SKM-1 treated with dmso at 0.1 percent for 144 hours (cell line): ENCODE data around the gene OLIG1.

Source experiments
- DNase-seq: peaks from one replicate; lab custom pipeline; 2025; ENCODE audit not compliant: unreplicated experiment; lab: John Stamatoyannopoulos, UW

Gene OLIG1, protein sequence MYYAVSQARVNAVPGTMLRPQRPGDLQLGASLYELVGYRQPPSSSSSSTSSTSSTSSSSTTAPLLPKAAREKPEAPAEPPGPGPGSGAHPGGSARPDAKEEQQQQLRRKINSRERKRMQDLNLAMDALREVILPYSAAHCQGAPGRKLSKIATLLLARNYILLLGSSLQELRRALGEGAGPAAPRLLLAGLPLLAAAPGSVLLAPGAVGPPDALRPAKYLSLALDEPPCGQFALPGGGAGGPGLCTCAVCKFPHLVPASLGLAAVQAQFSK

GRCh38 chr21:33069994-33070743 is at the start of gene OLIG1:
Gene OLIG1, plus strand, starts transcription at chr21:33070141. Its CDS starts 106 bp downstream, at chr21:33070247.
- DNase-seq = peak; percentile 76

DNA sequence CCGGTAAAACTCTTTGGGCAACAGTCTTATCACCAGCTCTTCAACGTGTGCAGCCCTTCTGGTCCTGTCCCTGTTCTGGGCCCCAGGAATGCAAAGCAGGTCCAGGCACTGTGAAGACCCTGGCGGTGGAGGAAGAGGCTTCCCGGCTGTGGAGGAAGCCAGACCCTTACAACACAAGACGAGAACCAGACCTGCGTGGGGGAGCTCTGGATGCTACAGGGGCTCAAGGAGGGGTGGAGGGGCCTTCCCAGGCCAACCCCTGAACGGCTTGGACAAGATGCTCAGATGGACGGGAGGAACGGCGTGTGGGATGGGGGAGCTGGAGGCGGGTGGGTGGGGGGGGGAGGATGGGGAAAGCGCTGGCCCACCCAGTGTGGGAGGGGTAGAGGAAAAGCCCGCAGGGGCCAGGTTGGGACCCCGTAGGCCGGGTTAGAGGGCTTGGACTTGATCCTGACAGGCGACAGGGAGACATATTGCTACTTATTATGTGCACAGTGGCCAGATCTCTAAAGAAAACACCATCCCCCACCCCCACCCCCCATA is 49.3 kb upstream of the OLIG1 start:
- no peak for DNase-seq

DNA sequence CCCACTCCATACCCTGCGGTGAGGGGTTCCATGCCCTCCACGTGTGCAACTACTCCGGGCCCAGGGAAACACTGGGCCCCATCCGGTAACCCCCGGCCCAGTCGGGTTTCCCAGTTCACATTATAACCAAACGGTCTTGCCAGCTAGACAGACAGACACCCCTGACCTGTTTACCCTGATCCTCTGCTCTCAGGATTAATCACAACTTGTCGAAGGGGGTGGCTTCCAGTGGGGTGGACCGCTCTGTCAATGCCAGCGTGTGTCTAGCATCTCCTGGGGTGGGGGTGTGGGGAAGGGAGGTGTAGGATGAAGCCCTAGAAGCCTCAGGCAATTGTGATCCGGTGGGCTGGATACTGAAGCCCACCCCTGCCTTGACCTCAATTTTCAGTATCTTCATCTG is 48.8 kb upstream of the OLIG1 start:
- DNase-seq = no peak

- no peak for DNase-seq
Measured at GRCh38 chr21:33021667-33022066, 48.3 kb upstream of the OLIG1 start.

DNA sequence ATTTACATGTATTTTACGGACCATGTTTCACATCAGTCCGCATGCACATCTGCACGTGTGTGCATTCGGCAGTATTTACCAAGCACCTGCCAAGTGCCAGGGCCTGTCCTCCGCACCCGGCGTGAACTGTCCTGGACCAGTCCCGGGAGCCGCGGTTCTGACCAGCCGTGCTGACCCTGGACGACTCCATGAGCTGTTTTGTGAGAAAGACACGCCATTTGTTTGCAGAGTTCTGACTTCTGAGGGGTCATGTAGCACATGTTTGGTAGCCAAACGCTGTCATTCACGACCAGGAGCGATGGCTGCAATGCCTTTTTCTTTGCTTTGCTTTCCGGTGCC is 47.5 kb upstream of the OLIG1 start:
- no peak for DNase-seq

- DNase-seq = no peak
Measured at GRCh38 chr21:33022828-33023573, 46.9 kb upstream of the OLIG1 start.

DNA sequence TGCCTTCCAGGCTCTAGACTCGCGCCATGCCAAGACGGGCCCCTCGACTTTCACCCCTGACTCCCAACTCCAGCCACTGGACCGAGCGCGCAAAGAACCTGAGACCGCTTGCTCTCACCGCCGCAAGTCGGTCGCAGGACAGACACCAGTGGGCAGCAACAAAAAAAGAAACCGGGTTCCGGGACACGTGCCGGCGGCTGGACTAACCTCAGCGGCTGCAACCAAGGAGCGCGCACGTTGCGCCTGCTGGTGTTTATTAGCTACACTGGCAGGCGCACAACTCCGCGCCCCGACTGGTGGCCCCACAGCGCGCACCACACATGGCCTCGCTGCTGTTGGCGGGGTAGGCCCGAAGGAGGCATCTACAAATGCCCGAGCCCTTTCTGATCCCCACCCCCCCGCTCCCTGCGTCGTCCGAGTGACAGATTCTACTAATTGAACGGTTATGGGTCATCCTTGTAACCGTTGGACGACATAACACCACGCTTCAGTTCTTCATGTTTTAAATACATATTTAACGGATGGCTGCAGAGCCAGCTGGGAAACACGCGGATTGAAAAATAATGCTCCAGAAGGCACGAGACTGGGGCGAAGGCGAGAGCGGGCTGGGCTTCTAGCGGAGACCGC is 46.3 kb upstream of the OLIG1 start:
- DNase-seq = no peak

DNA sequence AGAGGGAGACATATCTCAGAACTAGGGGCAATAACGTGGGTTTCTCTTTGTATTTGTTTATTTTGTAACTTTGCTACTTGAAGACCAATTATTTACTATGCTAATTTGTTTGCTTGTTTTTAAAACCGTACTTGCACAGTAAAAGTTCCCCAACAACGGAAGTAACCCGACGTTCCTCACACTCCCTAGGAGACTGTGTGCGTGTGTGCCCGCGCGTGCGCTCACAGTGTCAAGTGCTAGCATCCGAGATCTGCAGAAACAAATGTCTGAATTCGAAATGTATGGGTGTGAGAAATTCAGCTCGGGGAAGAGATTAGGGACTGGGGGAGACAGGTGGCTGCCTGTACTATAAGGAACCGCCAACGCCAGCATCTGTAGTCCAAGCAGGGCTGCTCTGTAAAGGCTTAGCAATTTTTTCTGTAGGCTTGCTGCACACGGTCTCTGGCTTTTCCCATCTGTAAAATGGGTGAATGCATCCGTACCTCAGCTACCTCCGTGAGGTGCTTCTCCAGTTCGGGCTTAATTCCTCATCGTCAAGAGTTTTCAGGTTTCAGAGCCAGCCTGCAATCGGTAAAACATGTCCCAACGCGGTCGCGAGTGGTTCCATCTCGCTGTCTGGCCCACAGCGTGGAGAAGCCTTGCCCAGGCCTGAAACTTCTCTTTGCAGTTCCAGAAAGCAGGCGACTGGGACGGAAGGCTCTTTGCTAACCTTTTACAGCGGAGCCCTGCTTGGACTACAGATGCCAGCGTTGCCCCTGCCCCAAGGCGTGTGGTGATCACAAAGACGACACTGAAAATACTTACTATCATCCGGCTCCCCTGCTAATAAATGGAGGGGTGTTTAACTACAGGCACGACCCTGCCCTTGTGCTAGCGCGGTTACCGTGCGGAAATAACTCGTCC is 45.5 kb upstream of the OLIG1 start:
- DNase-seq = no peak

- DNase-seq = no peak
Measured at GRCh38 chr21:33025106-33025488, 44.8 kb upstream of the OLIG1 start.

GRCh38 chr21:33025489-33026442 is 44.2 kb upstream of the OLIG1 start, which contains the start of gene OLIG2:
Gene OLIG2, plus strand, starts transcription at chr21:33025935. Its CDS starts 928 bp downstream, at chr21:33026863.
- no peak for DNase-seq

DNA sequence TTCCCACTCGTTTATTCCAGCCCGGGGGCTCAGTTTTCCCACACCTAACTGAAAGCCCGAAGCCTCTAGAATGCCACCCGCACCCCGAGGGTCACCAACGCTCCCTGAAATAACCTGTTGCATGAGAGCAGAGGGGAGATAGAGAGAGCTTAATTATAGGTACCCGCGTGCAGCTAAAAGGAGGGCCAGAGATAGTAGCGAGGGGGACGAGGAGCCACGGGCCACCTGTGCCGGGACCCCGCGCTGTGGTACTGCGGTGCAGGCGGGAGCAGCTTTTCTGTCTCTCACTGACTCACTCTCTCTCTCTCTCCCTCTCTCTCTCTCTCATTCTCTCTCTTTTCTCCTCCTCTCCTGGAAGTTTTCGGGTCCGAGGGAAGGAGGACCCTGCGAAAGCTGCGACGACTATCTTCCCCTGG is 43.5 kb upstream of the OLIG1 start:
- no peak for DNase-seq

DNA sequence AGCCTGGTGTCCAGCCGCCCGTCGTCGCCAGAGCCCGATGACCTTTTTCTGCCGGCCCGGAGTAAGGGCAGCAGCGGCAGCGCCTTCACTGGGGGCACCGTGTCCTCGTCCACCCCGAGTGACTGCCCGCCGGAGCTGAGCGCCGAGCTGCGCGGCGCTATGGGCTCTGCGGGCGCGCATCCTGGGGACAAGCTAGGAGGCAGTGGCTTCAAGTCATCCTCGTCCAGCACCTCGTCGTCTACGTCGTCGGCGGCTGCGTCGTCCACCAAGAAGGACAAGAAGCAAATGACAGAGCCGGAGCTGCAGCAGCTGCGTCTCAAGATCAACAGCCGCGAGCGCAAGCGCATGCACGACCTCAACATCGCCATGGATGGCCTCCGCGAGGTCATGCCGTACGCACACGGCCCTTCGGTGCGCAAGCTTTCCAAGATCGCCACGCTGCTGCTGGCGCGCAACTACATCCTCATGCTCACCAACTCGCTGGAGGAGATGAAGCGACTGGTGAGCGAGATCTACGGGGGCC is 43.0 kb upstream of the OLIG1 start:
- no peak for DNase-seq

DNA sequence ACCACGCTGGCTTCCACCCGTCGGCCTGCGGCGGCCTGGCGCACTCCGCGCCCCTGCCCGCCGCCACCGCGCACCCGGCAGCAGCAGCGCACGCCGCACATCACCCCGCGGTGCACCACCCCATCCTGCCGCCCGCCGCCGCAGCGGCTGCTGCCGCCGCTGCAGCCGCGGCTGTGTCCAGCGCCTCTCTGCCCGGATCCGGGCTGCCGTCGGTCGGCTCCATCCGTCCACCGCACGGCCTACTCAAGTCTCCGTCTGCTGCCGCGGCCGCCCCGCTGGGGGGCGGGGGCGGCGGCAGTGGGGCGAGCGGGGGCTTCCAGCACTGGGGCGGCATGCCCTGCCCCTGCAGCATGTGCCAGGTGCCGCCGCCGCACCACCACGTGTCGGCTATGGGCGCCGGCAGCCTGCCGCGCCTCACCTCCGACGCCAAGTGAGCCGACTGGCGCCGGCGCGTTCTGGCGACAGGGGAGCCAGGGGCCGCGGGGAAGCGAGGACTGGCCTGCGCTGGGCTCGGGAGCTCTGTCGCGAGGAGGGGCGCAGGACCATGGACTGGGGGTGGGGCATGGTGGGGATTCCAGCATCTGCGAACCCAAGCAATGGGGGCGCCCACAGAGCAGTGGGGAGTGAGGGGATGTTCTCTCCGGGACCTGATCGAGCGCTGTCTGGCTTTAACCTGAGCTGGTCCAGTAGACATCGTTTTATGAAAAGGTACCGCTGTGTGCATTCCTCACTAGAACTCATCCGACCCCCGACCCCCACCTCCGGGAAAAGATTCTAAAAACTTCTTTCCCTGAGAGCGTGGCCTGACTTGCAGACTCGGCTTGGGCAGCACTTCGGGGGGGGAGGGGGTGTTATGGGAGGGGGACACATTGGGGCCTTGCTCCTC is 42.3 kb upstream of the OLIG1 start:
- DNase-seq = no peak

DNA sequence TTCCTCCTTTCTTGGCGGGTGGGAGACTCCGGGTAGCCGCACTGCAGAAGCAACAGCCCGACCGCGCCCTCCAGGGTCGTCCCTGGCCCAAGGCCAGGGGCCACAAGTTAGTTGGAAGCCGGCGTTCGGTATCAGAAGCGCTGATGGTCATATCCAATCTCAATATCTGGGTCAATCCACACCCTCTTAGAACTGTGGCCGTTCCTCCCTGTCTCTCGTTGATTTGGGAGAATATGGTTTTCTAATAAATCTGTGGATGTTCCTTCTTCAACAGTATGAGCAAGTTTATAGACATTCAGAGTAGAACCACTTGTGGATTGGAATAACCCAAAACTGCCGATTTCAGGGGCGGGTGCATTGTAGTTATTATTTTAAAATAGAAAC is 41.7 kb upstream of the OLIG1 start:
- no peak for DNase-seq

DNA sequence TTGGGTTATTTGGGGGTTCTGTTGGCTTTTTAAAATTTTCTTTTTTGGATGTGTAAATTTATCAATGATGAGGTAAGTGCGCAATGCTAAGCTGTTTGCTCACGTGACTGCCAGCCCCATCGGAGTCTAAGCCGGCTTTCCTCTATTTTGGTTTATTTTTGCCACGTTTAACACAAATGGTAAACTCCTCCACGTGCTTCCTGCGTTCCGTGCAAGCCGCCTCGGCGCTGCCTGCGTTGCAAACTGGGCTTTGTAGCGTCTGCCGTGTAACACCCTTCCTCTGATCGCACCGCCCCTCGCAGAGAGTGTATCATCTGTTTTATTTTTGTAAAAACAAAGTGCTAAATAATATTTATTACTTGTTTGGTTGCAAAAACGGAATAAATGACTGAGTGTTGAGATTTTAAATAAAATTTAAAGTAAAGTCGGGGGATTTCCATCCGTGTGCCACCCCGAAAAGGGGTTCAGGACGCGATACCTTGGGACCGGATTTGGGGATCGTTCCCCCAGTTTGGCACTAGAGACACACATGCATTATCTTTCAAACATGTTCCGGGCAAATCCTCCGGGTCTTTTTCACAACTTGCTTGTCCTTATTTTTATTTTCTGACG is 41.1 kb upstream of the OLIG1 start:
- DNase-seq = no peak

DNA sequence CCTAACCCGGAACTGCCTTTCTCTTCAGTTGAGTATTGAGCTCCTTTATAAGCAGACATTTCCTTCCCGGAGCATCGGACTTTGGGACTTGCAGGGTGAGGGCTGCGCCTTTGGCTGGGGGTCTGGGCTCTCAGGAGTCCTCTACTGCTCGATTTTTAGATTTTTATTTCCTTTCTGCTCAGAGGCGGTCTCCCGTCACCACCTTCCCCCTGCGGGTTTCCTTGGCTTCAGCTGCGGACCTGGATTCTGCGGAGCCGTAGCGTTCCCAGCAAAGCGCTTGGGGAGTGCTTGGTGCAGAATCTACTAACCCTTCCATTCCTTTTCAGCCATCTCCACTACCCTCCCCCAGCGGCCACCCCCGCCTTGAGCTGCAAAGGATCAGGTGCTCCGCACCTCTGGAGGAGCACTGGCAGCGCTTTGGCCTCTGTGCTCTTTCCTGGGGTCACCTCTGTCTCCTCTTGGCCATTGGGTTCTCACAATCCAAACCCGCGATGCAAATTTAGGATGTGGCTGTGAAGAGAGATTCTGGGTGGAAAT is 40.5 kb upstream of the OLIG1 start:
- no peak for DNase-seq

DNA sequence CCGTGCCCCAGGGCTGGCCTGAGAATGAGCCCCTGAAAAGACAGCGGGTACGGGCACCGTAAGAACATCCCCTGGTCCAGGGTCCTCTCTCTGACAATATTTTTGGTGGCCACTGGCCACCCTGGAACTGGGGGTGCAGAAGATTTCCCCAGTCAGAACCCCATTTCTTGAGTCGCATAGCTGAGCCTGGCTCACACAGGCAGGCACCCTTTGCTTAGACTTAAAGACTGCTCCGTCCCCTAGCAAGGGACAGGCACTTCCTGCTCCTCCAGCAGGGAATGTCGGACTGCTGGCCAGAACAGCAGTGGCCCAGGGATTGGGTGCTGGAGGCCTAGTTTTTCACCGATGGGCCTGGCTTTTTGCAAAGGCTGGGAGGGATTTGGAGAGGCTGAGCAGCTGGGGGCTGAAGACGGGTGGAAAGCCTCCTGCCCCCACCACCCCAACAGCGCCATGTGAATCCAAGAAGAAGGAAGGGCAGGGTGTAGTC is 39.9 kb upstream of the OLIG1 start:
- no peak for DNase-seq
